Measurements from ENCODE around the gene GUCY1A2.

GUCY1A2 gene

GRCh38 chr11:106681435-106681834 is 336.8 kb downstream of the GUCY1A2 start:
- Histone ChIP-seq H3K27me3 (ENCODE audit: insufficient read depth, low read length) (no peaks in the 10 kb centered on the region), H3K14ac (ENCODE audit: low read length) (no peak overlapping the region), H3K79me1 (ENCODE audit: low read length) (no peaks in the 10 kb centered on the region), H2AK5ac (ENCODE audit: low read length) (no peak overlapping the region), H3K23ac (ENCODE audit: low read length) (no peak overlapping the region), H2BK5ac (ENCODE audit: low read depth, low read length, poor library complexity) (no peak overlapping the region), H4K8ac (ENCODE audit: low read depth, low read length) (no peak overlapping the region), H3K4me3 (ENCODE audit: low read depth, low read length) (no peak overlapping the region), H3K27ac (ENCODE audit: low read depth, low read length) (no peak overlapping the region), H3K9ac (ENCODE audit: low read length) (no peak overlapping the region), H4K12ac (ENCODE audit: low read depth, low read length) (no peak overlapping the region), H3K9me3 (ENCODE audit: insufficient read depth, low read depth, low read length) (no peaks in the 10 kb centered on the region), H3K4me2 (ENCODE audit: low read length) (no peak overlapping the region), H2BK12ac (ENCODE audit: low read length) (no peak overlapping the region), H3K36me3 (ENCODE audit: control insufficient read depth in 1 of 2, insufficient read depth in 2 of 2, low read length in 2 of 2) (no peaks in the 10 kb centered on the region), H4K91ac (ENCODE audit: low read depth, low read length) (no peak overlapping the region), H3K4ac (ENCODE audit: low read depth, low read length) (no peak overlapping the region), H2BK120ac (ENCODE audit: insufficient read depth, low read length, poor library complexity) (no peak overlapping the region), H3K4me1 (ENCODE audit: control insufficient read depth in 1 of 2, insufficient read depth in 2 of 2, low read length in 2 of 2) (no peaks in the 10 kb centered on the region), H3K79me2 (ENCODE audit: control insufficient read depth, insufficient read depth, low read length, poor library complexity) (no peaks in the 10 kb centered on the region), H3K18ac (ENCODE audit: low read length) (no peak overlapping the region), H2AFZ (ENCODE audit: insufficient read depth, low read length, poor library complexity) (no peak overlapping the region)
- no peak for DNase-seq
- no CpG with 5 or more reads among the region's 2 CpGs for WGBS (ENCODE audit: extremely low coverage, insufficient coverage, insufficient read length)

- Histone ChIP-seq H4K8ac (ENCODE audit: low read depth, low read length) (no peak overlapping the region), H3K9me3 (ENCODE audit: insufficient read depth, low read depth, low read length) (no peaks in the 10 kb centered on the region), H2AFZ (ENCODE audit: insufficient read depth, low read length, poor library complexity) (no peak overlapping the region), H3K27me3 (ENCODE audit: insufficient read depth, low read length) (no peaks in the 10 kb centered on the region), H3K9ac (ENCODE audit: low read length) (no peak overlapping the region), H3K79me2 (ENCODE audit: control insufficient read depth, insufficient read depth, low read length, poor library complexity) (no peaks in the 10 kb centered on the region), H3K36me3 (ENCODE audit: control insufficient read depth in 1 of 2, insufficient read depth in 2 of 2, low read length in 2 of 2) (no peaks in the 10 kb centered on the region), H4K91ac (ENCODE audit: low read depth, low read length) (no peak overlapping the region), H3K4me3 (ENCODE audit: low read depth, low read length) (no peak overlapping the region), H2BK12ac (ENCODE audit: low read length) (no peak overlapping the region), H2BK5ac (ENCODE audit: low read depth, low read length, poor library complexity) (no peak overlapping the region), H3K4me2 (ENCODE audit: low read length) (no peak overlapping the region), H3K4me1 (ENCODE audit: control insufficient read depth in 1 of 2, insufficient read depth in 2 of 2, low read length in 2 of 2) (no peaks in the 10 kb centered on the region), H3K14ac (ENCODE audit: low read length) (no peak overlapping the region), H4K12ac (ENCODE audit: low read depth, low read length) (no peak overlapping the region), H3K23ac (ENCODE audit: low read length) (no peak overlapping the region), H3K27ac (ENCODE audit: low read depth, low read length) (no peak overlapping the region), H2AK5ac (ENCODE audit: low read length) (no peak overlapping the region), H3K18ac (ENCODE audit: low read length) (no peak overlapping the region), H2BK120ac (ENCODE audit: insufficient read depth, low read length, poor library complexity) (no peak overlapping the region), H3K79me1 (ENCODE audit: low read length) (no peaks in the 10 kb centered on the region), H3K4ac (ENCODE audit: low read depth, low read length) (no peak overlapping the region)
- no peak for DNase-seq
- no CpG with 5 or more reads among the region's 1 CpG for WGBS (ENCODE audit: extremely low coverage, insufficient coverage, insufficient read length)
Measured at GRCh38 chr11:106679581-106679980, 338.7 kb downstream of the GUCY1A2 start.

- no peak overlapping the region for H2BK5ac ChIP-seq (ENCODE audit: low read depth, low read length, poor library complexity)
- no peak overlapping the region for H3K23ac ChIP-seq (ENCODE audit: low read length)
- no peak overlapping the region for H2AK5ac ChIP-seq (ENCODE audit: low read length)
- H3K14ac ChIP-seq (ENCODE audit: low read length): no peak overlapping the region
- H3K36me3 ChIP-seq (ENCODE audit: control insufficient read depth in 1 of 2, insufficient read depth in 2 of 2, low read length in 2 of 2): no peaks in the 10 kb centered on the region
- no peaks in the 10 kb centered on the region for H3K79me2 ChIP-seq (ENCODE audit: control insufficient read depth, insufficient read depth, low read length, poor library complexity)
- no peaks in the 10 kb centered on the region for H3K9me3 ChIP-seq (ENCODE audit: insufficient read depth, low read depth, low read length)
- no peak for DNase-seq
- H2BK12ac ChIP-seq (ENCODE audit: low read length): no peak overlapping the region
- H3K9ac ChIP-seq (ENCODE audit: low read length): no peak overlapping the region
- no peak overlapping the region for H2BK120ac ChIP-seq (ENCODE audit: insufficient read depth, low read length, poor library complexity)
- H3K4me3 ChIP-seq (ENCODE audit: low read depth, low read length): no peak overlapping the region
- no peaks in the 10 kb centered on the region for H3K27me3 ChIP-seq (ENCODE audit: insufficient read depth, low read length)
- H3K4me1 ChIP-seq (ENCODE audit: control insufficient read depth in 1 of 2, insufficient read depth in 2 of 2, low read length in 2 of 2): no peaks in the 10 kb centered on the region
- H3K4me2 ChIP-seq (ENCODE audit: low read length): no peak overlapping the region
- H2AFZ ChIP-seq (ENCODE audit: insufficient read depth, low read length, poor library complexity): no peak overlapping the region
- H4K8ac ChIP-seq (ENCODE audit: low read depth, low read length): no peak overlapping the region
- no peak overlapping the region for H3K4ac ChIP-seq (ENCODE audit: low read depth, low read length)
- H4K91ac ChIP-seq (ENCODE audit: low read depth, low read length): no peak overlapping the region
- H3K27ac ChIP-seq (ENCODE audit: low read depth, low read length): no peak overlapping the region
- H4K12ac ChIP-seq (ENCODE audit: low read depth, low read length): no peak overlapping the region
- H3K79me1 ChIP-seq (ENCODE audit: low read length): no peaks in the 10 kb centered on the region
- no CpG with 5 or more reads among the region's 3 CpGs for WGBS (ENCODE audit: extremely low coverage, insufficient coverage, insufficient read length)
- no peak overlapping the region for H3K18ac ChIP-seq (ENCODE audit: low read length)
Measured at GRCh38 chr11:106679181-106679580, 339.1 kb downstream of the GUCY1A2 start.

GRCh38 chr11:106670069-106670468 is 348.2 kb downstream of the GUCY1A2 start:
- H3K79me1 ChIP-seq (ENCODE audit: low read length): no peaks in the 10 kb centered on the region
- WGBS (ENCODE audit: extremely low coverage, insufficient coverage, insufficient read length): no CpG with 5 or more reads among the region's 1 CpG
- no peak overlapping the region for H4K91ac ChIP-seq (ENCODE audit: low read depth, low read length)

More at GRCh38 chr11:106670069-106670468, 348.2 kb downstream of the GUCY1A2 start:
- no peaks in the 10 kb centered on the region for H3K27me3 ChIP-seq (ENCODE audit: insufficient read depth, low read length)
- no peak overlapping the region for H2AFZ ChIP-seq (ENCODE audit: insufficient read depth, low read length, poor library complexity)
- no peak overlapping the region for H3K4me2 ChIP-seq (ENCODE audit: low read length)
- no peak overlapping the region for H3K18ac ChIP-seq (ENCODE audit: low read length)
- no peak overlapping the region for H4K12ac ChIP-seq (ENCODE audit: low read depth, low read length)
- H3K79me2 ChIP-seq (ENCODE audit: control insufficient read depth, insufficient read depth, low read length, poor library complexity): no peaks in the 10 kb centered on the region
- H3K14ac ChIP-seq (ENCODE audit: low read length): no peak overlapping the region
- no peaks in the 10 kb centered on the region for H3K36me3 ChIP-seq (ENCODE audit: control insufficient read depth in 1 of 2, insufficient read depth in 2 of 2, low read length in 2 of 2)
- no peak overlapping the region for H3K4me3 ChIP-seq (ENCODE audit: low read depth, low read length)
- H2BK120ac ChIP-seq (ENCODE audit: insufficient read depth, low read length, poor library complexity): no peak overlapping the region
- H3K27ac ChIP-seq (ENCODE audit: low read depth, low read length): no peak overlapping the region
- no peak overlapping the region for H3K9ac ChIP-seq (ENCODE audit: low read length)
- DNase-seq: no peak
- H3K4me1 ChIP-seq (ENCODE audit: control insufficient read depth in 1 of 2, insufficient read depth in 2 of 2, low read length in 2 of 2): no peaks in the 10 kb centered on the region
- H2BK5ac ChIP-seq (ENCODE audit: low read depth, low read length, poor library complexity): no peak overlapping the region
- H3K9me3 ChIP-seq (ENCODE audit: insufficient read depth, low read depth, low read length): no peaks in the 10 kb centered on the region
- H3K23ac ChIP-seq (ENCODE audit: low read length): no peak overlapping the region
- H2AK5ac ChIP-seq (ENCODE audit: low read length): no peak overlapping the region
- no peak overlapping the region for H3K4ac ChIP-seq (ENCODE audit: low read depth, low read length)
- H2BK12ac ChIP-seq (ENCODE audit: low read length): no peak overlapping the region
- H4K8ac ChIP-seq (ENCODE audit: low read depth, low read length): no peak overlapping the region
